ENCODE measurements around the gene GPC2. TPM values are rescaled to one million over a fixed set of nuclear protein-coding genes. Genes with fewer than 3 reads are reported as not detected.
A peak's percentile ranks its signal among the peaks of the same experiment; 100 is the strongest.

GPC2 gene
- polyA plus RNA-seq, 1 experiment = 1.9 TPM

DNA sequence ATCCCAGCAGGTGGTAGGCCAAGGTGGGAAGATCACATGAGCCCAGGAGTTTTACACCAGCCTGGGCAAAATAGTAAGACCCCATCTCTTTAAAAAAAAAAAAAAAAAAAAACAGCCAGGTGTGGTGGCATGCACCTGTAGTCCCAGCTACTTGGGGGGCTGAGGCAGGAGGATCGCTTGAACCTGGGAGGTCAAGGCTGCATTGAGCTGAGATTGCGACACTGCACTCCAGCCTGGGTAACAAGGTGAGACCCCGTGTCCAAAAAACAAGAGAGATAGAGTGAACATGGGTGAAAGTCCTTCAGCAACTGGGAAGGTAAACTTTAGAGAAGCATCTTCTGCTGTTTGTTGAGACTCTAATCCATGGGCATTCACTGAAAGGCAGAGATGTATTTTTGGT is 34.7 kb downstream of the GPC2 start:
- Histone ChIP-seq H3K4me3 (ENCODE audit: low read depth, low read length) (no peak overlapping the region), H3K27me3 (ENCODE audit: control insufficient read depth, insufficient read depth, low read length) (no peaks in the 10 kb centered on the region), H3K36me3 (ENCODE audit: control insufficient read depth, insufficient read depth, low read length) (no peaks in the 10 kb centered on the region)
- no peak for DNase-seq (ENCODE audit: low read depth)
- no peak for TF ChIP-seq CTCF (IDR thresholded peaks at IDR 0.05; ENCODE audit: insufficient read depth, low read depth, low read length)
- ChIA-PET POLR2A (no interaction called here), CTCF (interaction anchor here (0.9 to 5.1 kb wide), 2 partner anchors 12 to 17 kb away, joined by 3 to 49 read pairs; no protein-coding TSS in a partner anchor)

- Histone ChIP-seq H3K27me3 (ENCODE audit: control insufficient read depth, insufficient read depth, low read length) (no peaks in the 10 kb centered on the region), H3K4me3 (ENCODE audit: low read depth, low read length) (no peak overlapping the region), H3K36me3 (ENCODE audit: control insufficient read depth, insufficient read depth, low read length) (no peaks in the 10 kb centered on the region)
- no peak for TF ChIP-seq CTCF (IDR thresholded peaks at IDR 0.05; ENCODE audit: insufficient read depth, low read depth, low read length)
- ChIA-PET POLR2A (no interaction called here), CTCF (interaction anchor here (5.1 kb wide), 1 partner anchor 11 kb away, joined by 49 read pairs; no protein-coding TSS in a partner anchor)
- DNase-seq (ENCODE audit: low read depth) = no peak
These were observed 35.6 kb downstream of the GPC2 start for GRCh38 chr7:100141555-100141949.

DNA sequence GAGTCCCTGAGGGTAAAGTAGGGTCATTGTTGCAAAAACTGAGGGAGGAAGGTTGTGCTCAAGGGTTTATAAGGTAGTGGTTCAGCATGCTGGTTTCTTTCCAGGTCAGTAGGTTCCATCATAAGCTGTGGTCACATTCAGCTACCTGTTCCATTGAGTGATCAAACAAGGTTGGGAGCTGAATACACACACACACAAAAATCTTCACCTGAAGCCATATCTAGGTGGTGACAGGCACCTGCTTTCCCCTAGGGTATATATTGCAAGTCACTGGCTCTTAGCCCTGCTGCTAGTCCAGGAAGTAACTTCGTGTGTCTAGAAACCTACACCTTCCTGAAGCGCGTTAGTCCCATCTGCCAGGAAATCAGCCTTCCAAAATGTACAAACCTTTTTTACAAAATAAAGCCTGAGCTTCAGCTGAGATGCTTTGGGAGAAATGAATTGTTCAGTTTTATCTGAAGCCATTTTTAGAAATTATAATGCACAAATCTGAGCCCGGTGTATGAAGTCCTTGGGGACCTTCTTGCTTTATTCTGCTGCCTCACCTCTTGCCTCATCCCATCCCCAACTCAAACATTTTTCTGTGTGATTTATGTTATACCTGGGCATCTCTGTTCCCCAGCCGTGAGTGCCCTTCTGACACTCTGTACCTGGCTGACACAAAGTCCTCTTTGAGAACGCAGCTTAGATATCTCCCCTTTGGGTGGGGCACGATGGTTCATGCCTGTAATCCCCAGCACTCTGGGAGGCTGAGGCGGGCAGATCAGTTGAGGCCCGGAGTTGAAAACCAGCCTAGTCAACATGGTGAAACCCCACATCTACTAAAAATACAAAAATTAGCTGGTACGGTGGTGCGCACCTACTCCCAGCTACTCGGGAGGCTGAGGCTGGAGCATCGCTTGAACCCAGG is 39.1 kb downstream of the GPC2 start:
- Histone ChIP-seq H3K36me3 (ENCODE audit: control insufficient read depth, insufficient read depth, low read length) (no peaks in the 10 kb centered on the region), H3K27me3 (ENCODE audit: control insufficient read depth, insufficient read depth, low read length) (no peaks in the 10 kb centered on the region), H3K4me3 (ENCODE audit: low read depth, low read length) (no peak overlapping the region)
- no peak for TF ChIP-seq CTCF (IDR thresholded peaks at IDR 0.05; ENCODE audit: insufficient read depth, low read depth, low read length)
- DNase-seq (ENCODE audit: low read depth) = no peak
- CTCF ChIA-PET = interaction anchor here (0.5 to 1.0 kb wide), 3 partner anchors 13 to 77 kb away, joined by 3 read pairs; no protein-coding TSS in a partner anchor
- POLR2A ChIA-PET = no interaction called here

DNA sequence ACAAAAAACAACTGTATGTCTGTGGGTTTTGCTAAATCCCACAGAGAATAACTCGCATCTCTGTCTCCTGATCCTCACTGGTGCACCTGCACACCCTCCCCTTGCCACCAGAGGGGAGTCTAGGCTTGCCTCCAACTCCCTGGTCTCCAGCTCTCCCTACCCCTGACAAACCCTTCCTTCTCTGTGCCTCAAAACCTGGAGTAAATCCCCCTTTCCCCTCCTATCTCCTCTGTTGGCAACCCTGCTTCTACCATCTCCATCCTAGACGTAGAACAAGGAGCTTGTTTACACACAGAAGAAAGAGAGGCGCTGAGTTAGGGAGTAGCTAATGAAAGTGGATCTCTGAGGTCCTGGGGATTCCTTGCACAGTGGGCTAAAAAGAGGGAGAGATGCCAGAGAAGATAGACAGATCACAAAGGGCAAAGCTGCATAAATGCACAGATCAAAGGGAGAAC is 44.5 kb downstream of the GPC2 start:
- TF ChIP-seq CTCF (IDR thresholded peaks at IDR 0.05; ENCODE audit: insufficient read depth, low read depth, low read length) = peak; percentile 92
- DNase-seq (ENCODE audit: low read depth) = no peak
- ChIA-PET CTCF (interaction anchor here (0.6 to 9.6 kb wide), 29 partner anchors 9 to 275 kb away, joined by 3 to 147 read pairs (median 4); partner anchors contain the start of genes AP4M1, GAL3ST4, GPC2 and LAMTOR4), POLR2A (no interaction called here)
- Histone ChIP-seq H3K36me3 (ENCODE audit: control insufficient read depth, insufficient read depth, low read length) (no peaks in the 10 kb centered on the region), H3K4me3 (ENCODE audit: low read depth, low read length) (no peak overlapping the region), H3K27me3 (ENCODE audit: control insufficient read depth, insufficient read depth, low read length) (no peaks in the 10 kb centered on the region)

DNA sequence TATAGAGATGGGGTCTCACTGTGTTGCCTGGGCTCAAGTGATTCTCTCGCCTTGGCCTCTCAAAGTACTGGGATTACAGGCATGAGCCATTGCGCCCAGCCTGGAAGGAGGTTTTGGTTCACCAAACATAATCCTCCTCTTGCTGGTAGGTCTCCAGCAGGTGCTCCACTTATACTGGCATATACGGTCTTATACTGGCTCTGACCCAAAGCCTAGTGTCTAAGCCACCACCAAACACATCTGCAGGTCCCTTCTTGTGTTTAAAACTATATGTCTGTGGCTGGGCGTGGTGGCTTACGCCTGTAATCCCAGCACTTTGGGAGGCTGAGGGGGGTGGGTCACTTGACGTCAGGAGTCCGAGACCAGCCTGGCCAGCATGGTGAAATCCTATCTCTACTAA is 45.1 kb downstream of the GPC2 start:
- DNase-seq (ENCODE audit: low read depth) = no peak
- Histone ChIP-seq H3K36me3 (ENCODE audit: control insufficient read depth, insufficient read depth, low read length) (no peaks in the 10 kb centered on the region), H3K4me3 (ENCODE audit: low read depth, low read length) (no peak overlapping the region), H3K27me3 (ENCODE audit: control insufficient read depth, insufficient read depth, low read length) (no peaks in the 10 kb centered on the region)
- no peak for TF ChIP-seq CTCF (IDR thresholded peaks at IDR 0.05; ENCODE audit: insufficient read depth, low read depth, low read length)
- POLR2A ChIA-PET = no interaction called here
- CTCF ChIA-PET = interaction anchor here (0.6 to 9.6 kb wide), 30 partner anchors 9 to 275 kb away, joined by 3 to 147 read pairs (median 4); partner anchors contain the start of genes AP4M1, AZGP1, GAL3ST4 and LAMTOR4
